Astrocyte of the cerebellum (primary cell): ENCODE measurements around the gene SRM.
"Not testable (repeated sequence)": the region's sequence is repeated elsewhere in the genome, so short reads cannot be mapped to it uniquely, and the experiment has no call there.

ENCODE experiments used
- DNase-seq: peaks from one replicate; pipeline ENCODE4 v3.0.0-alpha.2; 2011; ENCODE audit warnings: low read depth
- H3K4me3 ChIP-seq: 2 replicates; pipeline ENCODE4 v1.5.1; 2011; ENCODE audit warnings: mild to moderate bottlenecking, low read depth, low read length, moderate library complexity
- CTCF ChIP-seq: IDR thresholded peaks from 2 replicates; pipeline ENCODE4 v1.5.1; 2012; ENCODE audit warnings: low read length, low read depth, moderate library complexity, mild to moderate bottlenecking; ENCODE audit errors: missing control alignments
- in situ Hi-C: cut with HindIII; loops from 2 replicates; pipeline ENCODE4 v1.10.0; 2017; ENCODE audit warnings: low sequenced_read_pairs

Gene SRM

GRCh38 chr1:11071463-11072215, 11.8 kb upstream of the SRM start:
- no peak for DNase-seq
- TF ChIP-seq CTCF, result no peak
- in situ Hi-C loops, result no loop called here

GRCh38 chr1:11070876-11071275, 11.1 kb upstream of the SRM start:
- no peak overlapping the region for H3K4me3 ChIP-seq
- no peak for DNase-seq
- TF ChIP-seq CTCF, result no peak
- in situ Hi-C loops, result no loop called here

More at GRCh38 chr1:11071463-11072215, 11.8 kb upstream of the SRM start:
- H3K4me3 ChIP-seq, result no peak overlapping the region

GRCh38 chr1:11068600-11069473, 9.0 kb upstream of the SRM start:
- DNase-seq, result no peak
- H3K4me3 ChIP-seq, result no peak overlapping the region
- in situ Hi-C loops, result no loop called here
- TF ChIP-seq CTCF, result no peak

GRCh38 chr1:11067716-11068599, 8.1 kb upstream of the SRM start:
- no peak for DNase-seq
- in situ Hi-C loops, result no loop called here
- no peak overlapping the region for H3K4me3 ChIP-seq
- no peak for TF ChIP-seq CTCF

GRCh38 chr1:11065796-11066195, 6.0 kb upstream of the SRM start:
- DNase-seq, result no peak
- in situ Hi-C loops, result no loop called here
- TF ChIP-seq CTCF, result no peak
- H3K4me3 ChIP-seq, result no peak overlapping the region

GRCh38 chr1:11064942-11065341, 5.1 kb upstream of the SRM start:
- in situ Hi-C loops, result loop anchor here (5.0 kb wide), 1 partner anchor 152 kb away; no protein-coding TSS in a partner anchor
- no peak for TF ChIP-seq CTCF
- DNase-seq, result no peak
- H3K4me3 ChIP-seq, result no peak overlapping the region

- in situ Hi-C loops, result loop anchor here (5.0 kb wide), 1 partner anchor 153 kb away; no protein-coding TSS in a partner anchor
- DNase-seq, result not testable (repeated sequence)
These were observed 4.2 kb upstream of the SRM start for GRCh38 chr1:11063937-11064537.

More at GRCh38 chr1:11063937-11064537, 4.2 kb upstream of the SRM start:
- not testable (repeated sequence) for H3K4me3 ChIP-seq
